ENCODE results near the gene DYNC2H1.

GRCh38 chr11:103210543-103210942, 101.3 kb downstream of the DYNC2H1 start:
- TF ChIP-seq, protein P1, sequence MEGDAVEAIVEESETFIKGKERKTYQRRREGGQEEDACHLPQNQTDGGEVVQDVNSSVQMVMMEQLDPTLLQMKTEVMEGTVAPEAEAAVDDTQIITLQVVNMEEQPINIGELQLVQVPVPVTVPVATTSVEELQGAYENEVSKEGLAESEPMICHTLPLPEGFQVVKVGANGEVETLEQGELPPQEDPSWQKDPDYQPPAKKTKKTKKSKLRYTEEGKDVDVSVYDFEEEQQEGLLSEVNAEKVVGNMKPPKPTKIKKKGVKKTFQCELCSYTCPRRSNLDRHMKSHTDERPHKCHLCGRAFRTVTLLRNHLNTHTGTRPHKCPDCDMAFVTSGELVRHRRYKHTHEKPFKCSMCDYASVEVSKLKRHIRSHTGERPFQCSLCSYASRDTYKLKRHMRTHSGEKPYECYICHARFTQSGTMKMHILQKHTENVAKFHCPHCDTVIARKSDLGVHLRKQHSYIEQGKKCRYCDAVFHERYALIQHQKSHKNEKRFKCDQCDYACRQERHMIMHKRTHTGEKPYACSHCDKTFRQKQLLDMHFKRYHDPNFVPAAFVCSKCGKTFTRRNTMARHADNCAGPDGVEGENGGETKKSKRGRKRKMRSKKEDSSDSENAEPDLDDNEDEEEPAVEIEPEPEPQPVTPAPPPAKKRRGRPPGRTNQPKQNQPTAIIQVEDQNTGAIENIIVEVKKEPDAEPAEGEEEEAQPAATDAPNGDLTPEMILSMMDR (IDR thresholded peaks at IDR 0.05): no peak
- TF ChIP-seq EZH2phosphoT487 (IDR thresholded peaks at IDR 0.05) (no peak), EZH2 (IDR thresholded peaks at IDR 0.05) (no peak)
